Neural cell (in vitro differentiated cells): ENCODE data around the gene WWC1. TPM values are rescaled to one million over a fixed set of nuclear protein-coding genes. Genes with fewer than 3 reads are reported as not detected.

Experiments used
- H2AFZ ChIP-seq: fragments of 200-600, 300-800 bp; sonication (generic), shearing (Covaris generic); 2 replicates; pipeline ENCODE4 v1.6.0; 2014; ENCODE audit warnings: low read depth, mild to moderate bottlenecking, antibody characterized with exemption, low read length, moderate library complexity
- H3F3A ChIP-seq: fragments of 200-600 bp; shearing (Covaris generic); 2 replicates; pipeline ENCODE4 v1.6.1; 2016; ENCODE audit warnings: mild to moderate bottlenecking, moderate library complexity, mixed read lengths, antibody characterized with exemption, low read length; ENCODE audit not compliant: insufficient read depth, poor library complexity, severe bottlenecking
- H3K27ac ChIP-seq: fragments of 200-600, 300-800 bp; sonication (generic), shearing (Covaris generic); 2 replicates; pipeline ENCODE4 v1.5.1; 2014; ENCODE audit warnings: mild to moderate bottlenecking, low read length, moderate library complexity
- H3K27me3 ChIP-seq: fragments of 300-800, 200-600 bp; sonication (generic), shearing (Covaris generic); 2 replicates; pipeline ENCODE4 v1.6.0; 2014; ENCODE audit warnings: mild to moderate bottlenecking, low read depth, low read length, moderate library complexity; ENCODE audit not compliant: insufficient read depth
- H3K36me3 ChIP-seq: fragments of 300-800, 200-600 bp; sonication (generic), shearing (Covaris generic); 2 replicates; pipeline ENCODE4 v1.5.1; 2014; ENCODE audit warnings: mild to moderate bottlenecking, antibody characterized with exemption, low read length, moderate library complexity; ENCODE audit not compliant: insufficient read depth
- H3K4me2 ChIP-seq: fragments of 300-800, 200-600 bp; sonication (generic), shearing (Covaris generic); 2 replicates; pipeline ENCODE4 v1.6.0; 2014; ENCODE audit warnings: mild to moderate bottlenecking, low read length
- H3K4me3 ChIP-seq: fragments of 300-800, 200-600 bp; sonication (generic), shearing (Covaris generic); 2 replicates; pipeline ENCODE4 v1.5.1; 2014; ENCODE audit warnings: mild to moderate bottlenecking, low read length, moderate library complexity
- H3K79me2 ChIP-seq: fragments of 200-600 bp; shearing (Covaris generic); replicated peaks from 2 replicates; pipeline ENCODE4 v1.6.0; 2014; ENCODE audit warnings: mild to moderate bottlenecking, low read length, moderate library complexity; ENCODE audit not compliant: insufficient read depth
- H3K9ac ChIP-seq: fragments of 300-800, 200-600 bp; sonication (generic), shearing (Covaris generic); 2 replicates; pipeline ENCODE4 v1.6.1; 2016; ENCODE audit warnings: mild to moderate bottlenecking, low read length, mixed read lengths
- H3K9me2 ChIP-seq: fragments of 200-600 bp; shearing (Covaris generic); 2 replicates; pipeline ENCODE4 v1.6.1; 2016; ENCODE audit warnings: mild to moderate bottlenecking, low read length, mixed read lengths; ENCODE audit not compliant: insufficient read depth
- H3K9me3 ChIP-seq: fragments of 200-600, 300-800 bp; sonication (generic), shearing (Covaris generic); 2 replicates; pipeline ENCODE4 v1.6.1; 2016; ENCODE audit warnings: mild to moderate bottlenecking, mixed run types, low read length, moderate library complexity, mixed read lengths
- H4K20me1 ChIP-seq: fragments of 200-600 bp; shearing (Covaris generic); 2 replicates; pipeline ENCODE4 v1.6.1; 2016; ENCODE audit warnings: mild to moderate bottlenecking, mixed run types; ENCODE audit not compliant: insufficient read depth
- EP300 ChIP-seq: fragments of 450-650 bp; conservative IDR thresholded peaks from 2 replicates; pipeline ENCODE4 v1.6.1; 2014; ENCODE audit warnings: antibody characterized with exemption, mild to moderate bottlenecking, moderate library complexity; ENCODE audit not compliant: poor library complexity, severe bottlenecking
- EZH2 ChIP-seq: fragments of 200-600, 300-800 bp; shearing (Covaris generic), sonication (generic); IDR thresholded peaks from 2 replicates; pipeline ENCODE4 v1.6.1; 2014; ENCODE audit warnings: antibody characterized with exemption, low read length, borderline replicate concordance, mild to moderate bottlenecking; ENCODE audit not compliant: insufficient read depth, poor library complexity, severe bottlenecking
- MXI1 ChIP-seq: fragments of 450-650 bp; conservative IDR thresholded peaks from 2 replicates; pipeline ENCODE4 v1.6.1; 2014; ENCODE audit warnings: antibody characterized with exemption, mild to moderate bottlenecking; ENCODE audit not compliant: poor library complexity, severe bottlenecking
- POLR2AphosphoS5 ChIP-seq: IDR thresholded peaks from 2 replicates; pipeline ENCODE4 v1.6.1; 2012
- RAD21 ChIP-seq: fragments of 450-650 bp; conservative IDR thresholded peaks from 2 replicates; pipeline ENCODE4 v1.6.1; 2014; ENCODE audit warnings: antibody characterized with exemption, mild to moderate bottlenecking, moderate library complexity
- REST ChIP-seq: IDR thresholded peaks from 2 replicates; pipeline ENCODE4 v1.6.1; 2012; ENCODE audit warnings: borderline replicate concordance
- SMC3 ChIP-seq: fragments of 450-650 bp; conservative IDR thresholded peaks from 2 replicates; pipeline ENCODE4 v1.6.1; 2014; ENCODE audit warnings: antibody characterized with exemption, mild to moderate bottlenecking, moderate library complexity; ENCODE audit not compliant: poor library complexity
- TAF1 ChIP-seq: IDR thresholded peaks from 2 replicates; pipeline ENCODE4 v1.6.1; 2012; ENCODE audit warnings: low read depth
- polyA plus RNA-seq: library from polyadenylated mRNA; depleted of rRNA; stranded (reverse); fragments of >200 nt; gene quantifications from 2 replicates; pipeline ENCODE4 v1.2.3, GENCODE V29; 2014
- TF ChIP-seq, protein P1 (sequence below): fragments of 450-650 bp; IDR thresholded peaks from 2 replicates; pipeline ENCODE4 v1.5.1; 2014; ENCODE audit warnings: antibody characterized with exemption, mild to moderate bottlenecking, moderate library complexity; ENCODE audit not compliant: poor library complexity, severe bottlenecking

The WWC1 gene
- polyA plus RNA-seq, 1 donor from 2014 or later: 0.97 TPM

- Histone ChIP-seq H3K9me3 (no peaks in the 10 kb centered on the region), H3K4me3 (no peak overlapping the region), H3K4me2 (no peak overlapping the region), H3K9ac (no peak overlapping the region), H3K27ac (no peak overlapping the region), H3K9me2 (no peaks in the 10 kb centered on the region), H3K79me2 (no peaks in the 10 kb centered on the region), H4K20me1 (no peaks in the 10 kb centered on the region), H3F3A (no peaks in the 10 kb centered on the region), H3K27me3 (no peaks in the 10 kb centered on the region), H3K36me3 (no peaks in the 10 kb centered on the region), H2AFZ (no peak overlapping the region)
- TF ChIP-seq REST (no peak), EZH2 (no peak), SMC3 (no peak), RAD21 (no peak), MXI1 (no peak), EP300 (no peak), POLR2AphosphoS5 (no peak), TAF1 (no peak)
- TF ChIP-seq, protein P1, sequence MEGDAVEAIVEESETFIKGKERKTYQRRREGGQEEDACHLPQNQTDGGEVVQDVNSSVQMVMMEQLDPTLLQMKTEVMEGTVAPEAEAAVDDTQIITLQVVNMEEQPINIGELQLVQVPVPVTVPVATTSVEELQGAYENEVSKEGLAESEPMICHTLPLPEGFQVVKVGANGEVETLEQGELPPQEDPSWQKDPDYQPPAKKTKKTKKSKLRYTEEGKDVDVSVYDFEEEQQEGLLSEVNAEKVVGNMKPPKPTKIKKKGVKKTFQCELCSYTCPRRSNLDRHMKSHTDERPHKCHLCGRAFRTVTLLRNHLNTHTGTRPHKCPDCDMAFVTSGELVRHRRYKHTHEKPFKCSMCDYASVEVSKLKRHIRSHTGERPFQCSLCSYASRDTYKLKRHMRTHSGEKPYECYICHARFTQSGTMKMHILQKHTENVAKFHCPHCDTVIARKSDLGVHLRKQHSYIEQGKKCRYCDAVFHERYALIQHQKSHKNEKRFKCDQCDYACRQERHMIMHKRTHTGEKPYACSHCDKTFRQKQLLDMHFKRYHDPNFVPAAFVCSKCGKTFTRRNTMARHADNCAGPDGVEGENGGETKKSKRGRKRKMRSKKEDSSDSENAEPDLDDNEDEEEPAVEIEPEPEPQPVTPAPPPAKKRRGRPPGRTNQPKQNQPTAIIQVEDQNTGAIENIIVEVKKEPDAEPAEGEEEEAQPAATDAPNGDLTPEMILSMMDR: no peak
Measured at GRCh38 chr5:168254013-168254693, 37.3 kb upstream of the WWC1 start.

GRCh38 chr5:168260353-168261226 is 30.9 kb upstream of the WWC1 start:
- Histone ChIP-seq H4K20me1 (no peaks in the 10 kb centered on the region), H3K4me2 (no peak overlapping the region), H2AFZ (no peak overlapping the region), H3K9me2 (no peaks in the 10 kb centered on the region), H3K9ac (no peak overlapping the region), H3K4me3 (no peak overlapping the region), H3K79me2 (no peaks in the 10 kb centered on the region), H3K27ac (no peak overlapping the region), H3K36me3 (no peaks in the 10 kb centered on the region), H3K9me3 (no peaks in the 10 kb centered on the region), H3F3A (no peaks in the 10 kb centered on the region), H3K27me3 (no peaks in the 10 kb centered on the region)
- peak; percentile 52 for TF ChIP-seq POLR2AphosphoS5
- TF ChIP-seq EP300: no peak
